Regular cardiac myocyte (primary cell): Measurements from ENCODE around the gene HOXC12. TPM values are rescaled to one million over a fixed set of nuclear protein-coding genes. Genes with fewer than 3 reads are reported as not detected.

Experiments used
- total RNA-seq: library from RNA; depleted of rRNA; stranded (reverse); fragments of >200 nt; gene quantifications from 2 replicates; pipeline ENCODE4 v1.2.3, GENCODE V29; 2014

The HOXC12 gene, protein sequence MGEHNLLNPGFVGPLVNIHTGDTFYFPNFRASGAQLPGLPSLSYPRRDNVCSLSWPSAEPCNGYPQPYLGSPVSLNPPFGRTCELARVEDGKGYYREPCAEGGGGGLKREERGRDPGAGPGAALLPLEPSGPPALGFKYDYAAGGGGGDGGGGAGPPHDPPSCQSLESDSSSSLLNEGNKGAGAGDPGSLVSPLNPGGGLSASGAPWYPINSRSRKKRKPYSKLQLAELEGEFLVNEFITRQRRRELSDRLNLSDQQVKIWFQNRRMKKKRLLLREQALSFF
- not detected in 2 replicates for total RNA-seq

DNA sequence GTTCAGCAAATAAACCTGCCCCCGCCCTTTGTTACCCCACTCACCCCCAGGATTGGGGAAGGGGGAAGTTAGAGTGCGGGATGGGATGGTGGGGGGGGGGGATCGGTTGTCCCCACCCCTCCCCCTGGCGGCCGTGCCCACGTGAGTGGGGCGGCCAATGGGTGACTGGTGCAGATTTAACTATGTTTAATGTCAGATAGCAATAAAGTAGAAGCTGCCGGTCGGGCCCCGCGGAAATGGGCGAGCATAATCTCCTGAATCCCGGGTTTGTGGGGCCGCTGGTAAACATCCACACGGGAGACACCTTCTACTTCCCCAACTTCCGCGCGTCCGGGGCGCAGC lies at the start of gene HOXC12:
Gene HOXC12, plus strand, starts transcription at position 210 of the 342 bp plus-strand sequence. Its CDS starts 27 bp downstream, at position 237.

DNA sequence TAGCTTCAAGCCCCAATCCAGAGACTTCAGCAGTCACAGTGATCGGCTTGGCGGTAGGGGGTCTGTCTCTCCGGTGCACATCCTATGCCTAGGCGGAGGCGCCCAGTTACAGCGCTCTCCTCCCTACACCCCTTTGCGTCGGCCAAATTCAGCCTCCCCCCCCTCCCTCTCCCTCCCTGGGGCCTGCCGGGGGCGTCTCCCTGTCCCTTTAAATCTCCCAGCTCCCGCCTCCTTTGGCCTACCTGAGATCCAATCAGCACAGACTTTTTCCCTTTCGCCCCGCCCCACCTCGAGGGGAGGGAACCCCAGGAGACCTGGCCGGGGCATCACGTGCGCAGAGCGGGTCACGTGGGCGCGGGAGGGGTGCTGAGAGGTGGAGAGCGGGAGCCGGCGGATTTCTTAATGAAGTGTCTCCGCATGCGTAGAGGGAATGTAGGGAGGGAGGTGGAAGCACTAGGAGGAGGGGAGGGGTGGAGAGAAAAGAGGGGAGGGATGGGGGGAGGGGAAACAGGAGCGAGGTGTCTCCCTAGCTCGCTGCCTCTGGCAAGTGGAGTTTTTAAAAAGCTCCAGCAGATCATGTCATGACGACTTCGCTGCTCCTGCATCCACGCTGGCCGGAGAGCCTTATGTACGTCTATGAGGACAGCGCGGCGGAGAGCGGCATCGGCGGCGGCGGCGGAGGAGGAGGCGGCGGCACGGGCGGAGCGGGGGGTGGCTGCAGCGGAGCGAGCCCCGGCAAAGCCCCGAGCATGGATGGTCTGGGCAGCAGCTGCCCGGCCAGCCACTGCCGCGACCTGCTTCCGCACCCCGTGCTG lies 16.2 kb upstream of the HOXC12 start, which contains the start of gene HOXC13:
Gene HOXC13, plus strand, starts transcription at position 506 of the 815 bp plus-strand sequence. Its CDS starts 76 bp downstream, at position 582.

DNA sequence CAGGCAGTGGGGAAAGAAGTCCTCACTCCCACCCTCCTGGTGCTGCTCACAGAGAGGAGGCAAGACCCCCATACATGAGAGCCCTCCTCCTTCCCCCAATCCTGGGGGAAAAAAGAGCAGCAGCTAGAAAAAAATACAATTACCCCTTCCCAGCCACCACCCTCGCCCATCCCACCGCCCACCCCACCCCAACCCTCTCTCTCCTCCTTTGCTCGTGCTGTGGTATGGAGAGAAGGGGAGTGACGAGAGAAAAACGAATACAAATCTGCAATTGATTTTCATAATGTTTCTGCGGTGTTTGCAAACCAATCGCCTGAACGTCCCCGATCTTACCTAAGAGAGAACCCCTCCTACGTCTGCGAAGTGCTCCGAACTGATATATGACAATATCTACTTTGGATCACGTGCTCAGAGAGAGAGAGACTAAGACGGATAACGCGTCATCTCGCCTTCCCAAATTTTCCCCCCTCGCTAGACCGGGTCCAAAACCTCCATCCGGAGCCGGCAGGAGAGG lies 18.1 kb downstream of the HOXC12 start, which contains the start of gene HOXC11:
Gene HOXC11, plus strand, starts transcription at position 405 of the 514 bp plus-strand sequence. CDS start 116 bp downstream, outside the sequence.

DNA sequence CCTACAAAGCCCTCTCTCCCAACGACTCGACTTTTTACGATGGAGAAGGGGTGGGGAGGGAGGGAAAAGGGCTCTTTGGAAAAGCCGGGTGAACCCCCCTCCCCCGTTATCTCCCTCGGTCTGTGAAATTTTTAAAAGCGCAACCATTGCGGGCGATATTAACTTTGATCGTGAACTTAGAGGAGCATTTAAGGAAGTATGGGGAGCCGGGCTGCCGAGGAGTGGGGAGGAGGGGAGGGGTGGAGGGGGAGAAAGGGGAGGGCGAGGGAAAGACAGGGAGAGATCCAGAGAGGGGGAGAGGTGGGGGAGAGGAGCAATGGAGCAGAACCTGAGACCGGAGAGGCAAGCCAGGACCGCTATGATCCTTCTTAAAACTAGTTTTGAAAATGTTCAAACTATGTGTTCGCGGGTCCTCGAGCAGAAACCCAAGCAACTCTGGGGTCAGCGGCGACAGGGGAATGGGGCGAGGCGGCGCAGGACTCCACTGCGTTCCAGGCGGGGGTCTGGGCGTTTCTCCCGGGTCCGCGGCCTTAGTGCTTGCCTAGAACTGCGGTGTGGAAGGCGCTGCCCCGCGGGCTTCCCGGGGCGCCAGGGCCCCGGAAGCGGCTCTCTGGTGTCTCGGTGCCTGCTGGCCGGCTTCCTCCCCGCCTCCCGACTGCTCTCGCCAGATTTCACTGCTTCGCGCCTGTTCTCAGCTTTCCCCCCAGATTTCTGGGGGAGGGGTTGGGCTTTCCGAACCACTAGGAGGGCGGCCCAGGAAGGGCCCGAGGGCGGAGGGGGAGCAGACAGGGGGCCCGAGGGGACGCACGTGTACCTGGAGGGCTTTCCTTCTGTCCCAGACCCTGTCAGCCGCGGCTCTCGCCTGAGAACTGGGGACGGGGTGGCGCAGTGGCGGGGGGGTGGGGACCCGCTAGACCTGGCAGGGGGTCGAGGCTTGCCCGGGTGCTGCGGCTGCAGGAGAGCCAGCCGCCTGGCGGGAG lies 19.7 kb downstream of the HOXC12 start, which contains the start of gene HOTAIR:
Gene HOTAIR, minus strand, starts transcription at position 871 of the 980 bp plus-strand sequence.

DNA sequence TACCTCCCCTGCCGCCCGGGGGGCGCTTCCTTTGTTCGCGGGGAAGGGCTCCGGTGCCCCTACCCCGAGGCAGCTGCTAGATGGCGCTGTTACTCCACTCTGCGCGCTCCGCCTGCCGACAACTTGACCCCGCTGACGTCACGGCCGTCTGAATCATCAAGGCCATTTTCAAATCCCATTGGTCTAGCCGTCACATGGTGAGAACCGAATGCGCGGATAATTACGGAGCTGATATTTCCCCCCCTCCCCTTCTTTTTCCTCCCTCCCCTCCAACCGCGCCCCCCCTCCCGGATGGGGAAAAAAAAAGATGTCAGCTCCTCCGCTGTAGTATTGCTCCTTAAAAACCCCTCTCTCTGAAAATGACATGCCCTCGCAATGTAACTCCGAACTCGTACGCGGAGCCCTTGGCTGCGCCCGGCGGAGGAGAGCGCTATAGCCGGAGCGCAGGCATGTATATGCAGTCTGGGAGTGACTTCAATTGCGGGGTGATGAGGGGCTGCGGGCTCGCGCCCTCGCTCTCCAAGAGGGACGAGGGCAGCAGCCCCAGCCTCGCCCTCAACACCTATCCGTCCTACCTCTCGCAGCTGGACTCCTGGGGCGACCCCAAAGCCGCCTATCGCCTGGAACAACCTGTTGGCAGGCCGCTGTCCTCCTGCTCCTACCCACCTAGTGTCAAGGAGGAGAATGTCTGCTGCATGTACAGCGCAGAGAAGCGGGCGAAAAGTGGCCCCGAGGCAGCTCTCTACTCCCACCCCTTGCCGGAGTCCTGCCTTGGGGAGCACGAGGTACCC lies 30.4 kb downstream of the HOXC12 start, which contains the start of gene HOXC10:
Gene HOXC10, plus strand, starts transcription at position 246 of the 791 bp plus-strand sequence. Its CDS starts 114 bp downstream, at position 360.

DNA sequence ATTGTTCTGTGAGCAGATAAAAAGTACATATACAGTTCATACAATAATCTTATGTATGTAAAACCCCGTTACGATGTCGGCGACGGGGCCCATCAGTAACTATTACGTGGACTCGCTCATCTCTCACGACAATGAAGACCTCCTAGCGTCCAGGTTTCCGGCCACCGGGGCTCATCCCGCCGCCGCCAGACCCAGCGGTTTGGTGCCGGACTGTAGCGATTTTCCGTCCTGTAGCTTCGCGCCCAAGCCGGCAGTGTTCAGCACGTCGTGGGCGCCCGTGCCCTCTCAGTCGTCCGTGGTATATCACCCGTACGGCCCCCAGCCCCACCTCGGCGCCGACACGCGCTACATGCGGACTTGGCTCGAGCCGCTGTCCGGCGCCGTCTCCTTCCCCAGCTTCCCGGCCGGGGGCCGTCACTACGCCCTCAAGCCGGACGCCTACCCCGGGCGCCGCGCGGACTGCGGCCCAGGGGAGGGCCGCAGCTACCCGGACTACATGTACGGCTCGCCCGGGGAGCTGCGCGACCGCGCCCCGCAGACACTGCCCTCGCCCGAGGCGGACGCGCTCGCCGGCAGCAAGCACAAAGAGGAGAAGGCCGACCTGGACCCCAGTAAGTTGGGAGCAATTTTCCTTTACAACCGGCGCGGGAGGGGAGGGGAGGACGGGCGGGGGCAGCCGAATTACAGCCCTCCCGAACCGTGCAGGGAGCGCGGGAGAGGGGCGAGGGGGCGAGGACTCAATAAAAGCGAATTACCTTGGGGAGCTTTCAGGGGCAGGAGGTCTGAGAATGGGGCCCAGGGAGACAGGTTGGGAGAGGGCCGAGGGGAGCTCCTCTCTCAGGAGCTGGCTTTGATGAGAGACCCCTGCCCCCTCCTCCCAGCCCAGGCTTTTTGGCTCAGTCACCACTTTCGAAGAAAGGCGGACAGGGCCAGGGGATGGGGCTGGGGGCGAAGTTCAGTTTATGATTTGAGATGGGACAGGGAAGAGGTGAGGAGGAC lies 45.7 kb downstream of the HOXC12 start, which contains the start of gene HOXC9:
Gene HOXC9, plus strand, starts transcription at position 46 of the 999 bp plus-strand sequence. Its CDS starts 28 bp downstream, at position 74.

Other genes with a start within 250 kb of the HOXC12 start
- gene CALCOCO1, start 227.5 kb upstream of the HOXC12 start, total RNA-seq = 45.4 and 142 TPM in 2 replicates
- gene CISTR, start 202.9 kb upstream of the HOXC12 start, total RNA-seq = not detected in 2 replicates
- gene HOXC13, start 16.1 kb upstream of the HOXC12 start, total RNA-seq = under 0.01 TPM in 1 of 2 replicates, not detected in the other
- not detected in 2 replicates for gene HOXC11, start 18.2 kb downstream of the HOXC12 start, total RNA-seq
- not detected in 2 replicates for gene HOTAIR, start 20.1 kb downstream of the HOXC12 start, total RNA-seq
- not detected in 2 replicates for gene HOXC10, start 30.2 kb downstream of the HOXC12 start, total RNA-seq
- under 0.01 TPM in 1 of 2 replicates, not detected in the other for gene HOXC9, start 45.3 kb downstream of the HOXC12 start, total RNA-seq
- 0.19 TPM in 1 of 2 replicates, not detected in the other for gene HOXC8, start 54.1 kb downstream of the HOXC12 start, total RNA-seq
- under 0.01 and 0.19 TPM in 2 replicates for gene HOXC6, start 73.5 kb downstream of the HOXC12 start, total RNA-seq
- gene HOXC5, start 78.1 kb downstream of the HOXC12 start, total RNA-seq = under 0.01 TPM in 1 of 2 replicates, not detected in the other
- gene HOXC4, start 98.9 kb downstream of the HOXC12 start, total RNA-seq = 0.19 TPM in 1 of 2 replicates, not detected in the other
- gene SMUG1, start 234.1 kb downstream of the HOXC12 start, total RNA-seq = 24.0 and 28.0 TPM in 2 replicates